ENCODE results near the gene GRAMD4. TPM values are rescaled to one million over a fixed set of nuclear protein-coding genes. Genes with fewer than 3 reads are reported as not detected.

The GRAMD4 gene
- total RNA-seq, 2 donors from 2014 or later, result 38.0 to 43.3 TPM

DNA sequence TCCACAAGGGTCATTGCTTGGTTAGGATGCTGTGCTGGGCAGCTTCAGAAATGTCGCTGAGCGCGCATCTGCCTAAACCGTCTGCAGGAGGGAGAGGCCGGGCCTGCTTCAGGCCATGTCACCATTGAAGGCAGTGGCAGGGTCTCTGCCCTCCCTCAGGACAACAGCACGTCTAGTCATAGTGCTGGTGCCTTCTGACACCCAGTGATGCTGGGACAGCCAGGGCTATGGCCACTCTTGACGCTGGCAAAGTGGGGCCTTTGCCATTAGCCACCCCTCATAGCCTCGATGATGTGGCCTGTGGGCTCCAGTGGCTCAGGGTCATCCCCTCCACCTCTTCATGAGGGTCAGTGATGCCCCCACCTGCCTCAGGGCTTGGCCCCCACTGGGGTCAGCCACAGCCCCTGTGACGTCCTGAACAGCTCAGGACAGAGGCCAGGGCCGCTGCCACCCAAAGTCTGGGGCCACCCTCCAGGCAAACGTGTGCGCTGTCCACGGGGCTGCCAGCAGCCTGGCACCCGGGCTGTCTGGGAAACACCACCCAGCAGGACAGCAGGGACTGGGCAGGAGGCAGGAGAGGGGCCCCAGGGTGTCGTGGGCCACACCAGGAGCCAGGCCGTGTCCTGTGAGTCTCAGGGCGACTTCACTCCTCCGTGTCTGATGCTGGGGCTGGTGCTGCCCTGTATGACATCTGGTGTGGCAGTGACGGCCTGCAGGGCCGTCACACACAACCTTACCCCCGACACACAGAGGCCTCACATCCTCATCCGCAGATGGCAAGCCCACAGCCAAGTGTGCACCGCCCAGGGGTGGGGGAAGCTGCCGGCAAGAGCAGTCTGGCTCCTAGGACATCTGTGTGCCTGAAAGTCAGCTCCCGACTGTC is 75.4 kb downstream of the GRAMD4 start:
- Mint-ChIP-seq H3K4me3 (no peak overlapping the region), H3K27me3 (ENCODE audit: insufficient read depth) (no peaks in the 10 kb centered on the region), H3K9me3 (no peaks in the 10 kb centered on the region), H3K36me3 (ENCODE audit: low read depth) (peaks cover 52% of the 10 kb centered on the region), H3K27ac (no peak overlapping the region), H3K4me1 (no peaks in the 10 kb centered on the region)
- Histone ChIP-seq H3K27me3 (ENCODE audit: control insufficient read depth, insufficient read depth, low read length, poor library complexity, severe bottlenecking) (no peaks in the 10 kb centered on the region), H3K4me3 (ENCODE audit: low read length) (no peak overlapping the region), H3K9ac (ENCODE audit: extremely low read depth, low read length, poor library complexity, severe bottlenecking) (no peak overlapping the region), H3K9me3 (ENCODE audit: control insufficient read depth, low read length) (no peaks in the 10 kb centered on the region), H3K36me3 (ENCODE audit: control insufficient read depth, insufficient read depth, low read length) (peaks cover 57% of the 10 kb centered on the region), H3K4me1 (ENCODE audit: control insufficient read depth, insufficient read depth, low read length) (no peaks in the 10 kb centered on the region), H3K27ac (ENCODE audit: low read depth, low read length) (no peak overlapping the region)
- 92 to 94% methylated on average over 13 to 25 of the region's 25 CpGs for WGBS, 2 experiments (ENCODE audit: insufficient coverage in 1 of 2, insufficient read length in 1 of 2)
- no peak for DNase-seq
- no peak for TF ChIP-seq CTCF (conservative IDR thresholded peaks at IDR 0.05)

DNA sequence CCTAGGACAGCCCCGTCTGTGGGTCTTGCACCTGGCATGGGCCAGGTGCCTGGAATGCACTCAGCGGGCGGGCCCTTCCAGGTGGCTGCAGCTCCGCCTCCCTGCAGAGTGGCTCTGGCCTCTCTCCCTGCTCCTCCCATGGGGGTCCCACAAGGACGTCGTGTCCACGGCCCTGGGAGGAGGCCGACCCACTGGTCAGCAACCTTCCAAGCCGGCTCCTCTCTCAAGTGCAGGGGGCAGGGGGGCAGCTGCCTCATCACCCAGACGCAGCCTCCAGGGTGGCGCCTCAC is 76.0 kb downstream of the GRAMD4 start:
- no peaks in the 10 kb centered on the region for H3K4me1 ChIP-seq (ENCODE audit: control insufficient read depth, insufficient read depth, low read length)
- DNase-seq, result no peak
- Mint-ChIP-seq H3K4me1 (no peaks in the 10 kb centered on the region), H3K9me3 (no peaks in the 10 kb centered on the region), H3K27me3 (ENCODE audit: insufficient read depth) (no peaks in the 10 kb centered on the region), H3K36me3 (ENCODE audit: low read depth) (peaks cover 53% of the 10 kb centered on the region), H3K4me3 (no peak overlapping the region), H3K27ac (no peak overlapping the region)
- WGBS, 2 experiments (ENCODE audit: insufficient coverage in 1 of 2, insufficient read length in 1 of 2), result 94 to 95% methylated on average over 6 to 11 of the region's 11 CpGs
- TF ChIP-seq CTCF (conservative IDR thresholded peaks at IDR 0.05), result no peak
- no peak overlapping the region for H3K27ac ChIP-seq (ENCODE audit: low read depth, low read length)
- H3K4me3 ChIP-seq (ENCODE audit: low read length), result no peak overlapping the region
- H3K9me3 ChIP-seq (ENCODE audit: control insufficient read depth, low read length), result no peaks in the 10 kb centered on the region
- no peaks in the 10 kb centered on the region for H3K27me3 ChIP-seq (ENCODE audit: control insufficient read depth, insufficient read depth, low read length, poor library complexity, severe bottlenecking)
- no peak overlapping the region for H3K9ac ChIP-seq (ENCODE audit: extremely low read depth, low read length, poor library complexity, severe bottlenecking)
- H3K36me3 ChIP-seq (ENCODE audit: control insufficient read depth, insufficient read depth, low read length), result peaks cover 53% of the 10 kb centered on the region

- Histone ChIP-seq H3K27ac (ENCODE audit: low read depth, low read length) (no peak overlapping the region), H3K4me3 (ENCODE audit: low read length) (no peak overlapping the region), H3K27me3 (ENCODE audit: control insufficient read depth, insufficient read depth, low read length, poor library complexity, severe bottlenecking) (no peaks in the 10 kb centered on the region), H3K36me3 (ENCODE audit: control insufficient read depth, insufficient read depth, low read length) (peaks cover 48% of the 10 kb centered on the region), H3K9ac (ENCODE audit: extremely low read depth, low read length, poor library complexity, severe bottlenecking) (no peak overlapping the region), H3K4me1 (ENCODE audit: control insufficient read depth, insufficient read depth, low read length) (no peaks in the 10 kb centered on the region), H3K9me3 (ENCODE audit: control insufficient read depth, low read length) (no peaks in the 10 kb centered on the region)
- Mint-ChIP-seq H3K9me3 (no peaks in the 10 kb centered on the region), H3K27me3 (ENCODE audit: insufficient read depth) (no peaks in the 10 kb centered on the region), H3K4me3 (no peak overlapping the region), H3K36me3 (ENCODE audit: low read depth) (peaks cover 50% of the 10 kb centered on the region), H3K27ac (no peak overlapping the region), H3K4me1 (no peaks in the 10 kb centered on the region)
- TF ChIP-seq CTCF (conservative IDR thresholded peaks at IDR 0.05), result no peak
- no peak for DNase-seq
- WGBS, 2 experiments (ENCODE audit: insufficient coverage in 1 of 2, insufficient read length in 1 of 2), result 95 to 100% methylated on average over 6 to 10 of the region's 10 CpGs
Measured at GRCh38 chr22:46696614-46697013, 76.4 kb downstream of the GRAMD4 start.
